Activated T-helper 1 cell treated with anti-CD3 and anti-CD28 coated beads, Interleukin-2, amount 50 U/mL, for 16 hours (primary cell): ENCODE results near the gene RPL23.

ENCODE experiments used
- DNase-seq, 2 donors: peaks; one replicate each; pipeline ENCODE4 v3.0.0-alpha.2; 2020; ENCODE audit warnings: low read depth in 1 of 2, low spot score in 1 of 2

The RPL23 gene

GRCh38 chr17:38799501-38800236 is 53.9 kb downstream of the RPL23 start, which contains the start of gene PIP4K2B:
Gene PIP4K2B, minus strand, starts transcription at chr17:38799556. Its CDS starts 132 bp downstream, at chr17:38799424.
- DNase-seq: peak; percentile 67 to 78

- DNase-seq: peak; percentile 27 to 36
These were observed 54.7 kb downstream of the RPL23 start for GRCh38 chr17:38798614-38799500.
